Ishikawa (cell line): ENCODE results near the gene PSME2.

Source experiments
- CEBPB ChIP-seq: IDR thresholded peaks from 2 replicates; pipeline ENCODE4 v1.6.1; 2012
- CREB1 ChIP-seq: IDR thresholded peaks from 2 replicates; pipeline ENCODE4 v1.6.1; 2012; ENCODE audit warnings: low read depth
- EGR1 ChIP-seq: IDR thresholded peaks from 2 replicates; pipeline ENCODE4 v1.6.1; 2012
- EP300 ChIP-seq: IDR thresholded peaks from 2 replicates; pipeline ENCODE4 v1.6.1; 2012; ENCODE audit warnings: borderline replicate concordance
- FOXM1 ChIP-seq: IDR thresholded peaks from 2 replicates; pipeline ENCODE4 v1.6.1; 2012; ENCODE audit warnings: low read depth, borderline replicate concordance
- NFIC ChIP-seq: IDR thresholded peaks from 2 replicates; pipeline ENCODE4 v1.6.1; 2012
- RAD21 ChIP-seq: IDR thresholded peaks from 2 replicates; pipeline ENCODE4 v1.6.1; 2012; ENCODE audit warnings: low read depth
- TAF1 ChIP-seq: IDR thresholded peaks from 2 replicates; pipeline ENCODE4 v1.6.1; 2012; ENCODE audit warnings: low read depth, mild to moderate bottlenecking
- TCF12 ChIP-seq: IDR thresholded peaks from 2 replicates; pipeline ENCODE4 v1.6.1; 2012; ENCODE audit warnings: low read depth
- TEAD4 ChIP-seq: IDR thresholded peaks from 2 replicates; pipeline ENCODE4 v1.6.1; 2012
- YY1 ChIP-seq: IDR thresholded peaks from 2 replicates; pipeline ENCODE4 v1.6.1; 2012; ENCODE audit warnings: low read depth
- ZBTB7A ChIP-seq: IDR thresholded peaks from 2 replicates; pipeline ENCODE4 v1.6.1; 2012; ENCODE audit warnings: low read depth
- TF ChIP-seq, protein P1 (sequence below): IDR thresholded peaks from 2 replicates; pipeline ENCODE4 v1.6.1; 2012
- TF ChIP-seq, protein P2 (sequence below): IDR thresholded peaks from 2 replicates; pipeline ENCODE4 v1.6.1; 2012; ENCODE audit warnings: low read depth, mild to moderate bottlenecking
- TF ChIP-seq, protein P3 (sequence below): IDR thresholded peaks from 2 replicates; pipeline ENCODE4 v1.6.1; 2012

Gene PSME2

DNA sequence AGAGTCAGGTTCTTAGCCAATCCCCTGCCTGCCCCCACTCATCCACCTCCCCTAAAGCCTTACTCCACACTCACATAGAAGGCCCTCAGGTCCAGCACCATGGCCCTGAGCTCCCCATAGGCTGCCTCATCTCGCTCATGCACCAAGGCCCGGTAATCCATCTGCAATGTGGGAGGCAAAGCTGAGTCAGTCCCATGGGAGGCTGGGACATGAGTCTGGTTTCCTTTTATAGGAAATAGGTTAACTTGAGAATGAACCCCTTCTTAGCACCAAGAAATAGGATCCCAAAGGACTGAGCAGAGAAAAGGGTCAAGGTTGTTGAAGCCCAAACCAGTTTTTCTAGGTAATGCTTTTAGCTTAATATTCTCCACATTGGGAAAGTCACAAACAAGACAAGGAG, 2.9 kb downstream of the PSME2 start:
- TF ChIP-seq YY1 (no peak), TCF12 (no peak), EP300 (no peak), CREB1 (no peak), ZBTB7A (no peak), TAF1 (no peak), FOXM1 (no peak), RAD21 (no peak), EGR1 (no peak), TEAD4 (no peak)
- TF ChIP-seq, protein P1, sequence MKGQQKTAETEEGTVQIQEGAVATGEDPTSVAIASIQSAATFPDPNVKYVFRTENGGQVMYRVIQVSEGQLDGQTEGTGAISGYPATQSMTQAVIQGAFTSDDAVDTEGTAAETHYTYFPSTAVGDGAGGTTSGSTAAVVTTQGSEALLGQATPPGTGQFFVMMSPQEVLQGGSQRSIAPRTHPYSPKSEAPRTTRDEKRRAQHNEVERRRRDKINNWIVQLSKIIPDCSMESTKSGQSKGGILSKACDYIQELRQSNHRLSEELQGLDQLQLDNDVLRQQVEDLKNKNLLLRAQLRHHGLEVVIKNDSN = no peak
- TF ChIP-seq, protein P2, sequence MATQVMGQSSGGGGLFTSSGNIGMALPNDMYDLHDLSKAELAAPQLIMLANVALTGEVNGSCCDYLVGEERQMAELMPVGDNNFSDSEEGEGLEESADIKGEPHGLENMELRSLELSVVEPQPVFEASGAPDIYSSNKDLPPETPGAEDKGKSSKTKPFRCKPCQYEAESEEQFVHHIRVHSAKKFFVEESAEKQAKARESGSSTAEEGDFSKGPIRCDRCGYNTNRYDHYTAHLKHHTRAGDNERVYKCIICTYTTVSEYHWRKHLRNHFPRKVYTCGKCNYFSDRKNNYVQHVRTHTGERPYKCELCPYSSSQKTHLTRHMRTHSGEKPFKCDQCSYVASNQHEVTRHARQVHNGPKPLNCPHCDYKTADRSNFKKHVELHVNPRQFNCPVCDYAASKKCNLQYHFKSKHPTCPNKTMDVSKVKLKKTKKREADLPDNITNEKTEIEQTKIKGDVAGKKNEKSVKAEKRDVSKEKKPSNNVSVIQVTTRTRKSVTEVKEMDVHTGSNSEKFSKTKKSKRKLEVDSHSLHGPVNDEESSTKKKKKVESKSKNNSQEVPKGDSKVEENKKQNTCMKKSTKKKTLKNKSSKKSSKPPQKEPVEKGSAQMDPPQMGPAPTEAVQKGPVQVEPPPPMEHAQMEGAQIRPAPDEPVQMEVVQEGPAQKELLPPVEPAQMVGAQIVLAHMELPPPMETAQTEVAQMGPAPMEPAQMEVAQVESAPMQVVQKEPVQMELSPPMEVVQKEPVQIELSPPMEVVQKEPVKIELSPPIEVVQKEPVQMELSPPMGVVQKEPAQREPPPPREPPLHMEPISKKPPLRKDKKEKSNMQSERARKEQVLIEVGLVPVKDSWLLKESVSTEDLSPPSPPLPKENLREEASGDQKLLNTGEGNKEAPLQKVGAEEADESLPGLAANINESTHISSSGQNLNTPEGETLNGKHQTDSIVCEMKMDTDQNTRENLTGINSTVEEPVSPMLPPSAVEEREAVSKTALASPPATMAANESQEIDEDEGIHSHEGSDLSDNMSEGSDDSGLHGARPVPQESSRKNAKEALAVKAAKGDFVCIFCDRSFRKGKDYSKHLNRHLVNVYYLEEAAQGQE = no peak
- TF ChIP-seq, protein P3, sequence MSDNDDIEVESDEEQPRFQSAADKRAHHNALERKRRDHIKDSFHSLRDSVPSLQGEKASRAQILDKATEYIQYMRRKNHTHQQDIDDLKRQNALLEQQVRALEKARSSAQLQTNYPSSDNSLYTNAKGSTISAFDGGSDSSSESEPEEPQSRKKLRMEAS = no peak

- TF ChIP-seq FOXM1 = peak; percentile 74; the same call in 1 of the 2 replicates
- TF ChIP-seq, protein P3 = peak; percentile 59; the same call in 1 of the 2 replicates
- TF ChIP-seq, protein P2 = no peak
- TF ChIP-seq EGR1 = peak; percentile 46; the same call in 1 of the 2 replicates
- no peak for TF ChIP-seq RAD21
- TF ChIP-seq YY1 = peak; percentile 9; the same call in 1 of the 2 replicates
- TF ChIP-seq ZBTB7A = peak; percentile 66
- TF ChIP-seq TEAD4 = no peak
- peak; percentile 95 for TF ChIP-seq TAF1
- no peak; the same call in 1 of the 2 replicates for TF ChIP-seq EP300
- TF ChIP-seq NFIC = peak; percentile 30; the same call in 1 of the 2 replicates
- no peak for TF ChIP-seq CEBPB
- TF ChIP-seq TCF12 = peak; percentile 48
- TF ChIP-seq, protein P1 = peak; percentile 80
- TF ChIP-seq CREB1 = no peak
These were observed 5.1 kb downstream of the PSME2 start, which contains the start of gene EMC9 for GRCh38 chr14:24141097-24141880. EMC9 (minus strand) TSS chr14:24141591; CDS start chr14:24141304, 287 bp downstream.

GRCh38 chr14:24139272-24139934, 7.0 kb downstream of the PSME2 start:
- TF ChIP-seq TEAD4 (no peak), TAF1 (no peak), FOXM1 (no peak), NFIC (no peak)
- TF ChIP-seq, protein P1 = no peak
- TF ChIP-seq, protein P2 = no peak
